ENCODE data around the gene CORO7. TPM values are rescaled to one million over a fixed set of nuclear protein-coding genes. Genes with fewer than 3 reads are reported as not detected.
A peak's percentile ranks its signal among the peaks of the same experiment; 100 is the strongest.

The CORO7 gene
- polyA plus RNA-seq, 2 of the 4 experiments (the other 2 are of a cell fraction), result 6.0 to 11.9 TPM

GRCh38 chr16:4455951-4456350 is 39.6 kb upstream of the CORO7 start (continued):
- TF ChIP-seq, protein P1, sequence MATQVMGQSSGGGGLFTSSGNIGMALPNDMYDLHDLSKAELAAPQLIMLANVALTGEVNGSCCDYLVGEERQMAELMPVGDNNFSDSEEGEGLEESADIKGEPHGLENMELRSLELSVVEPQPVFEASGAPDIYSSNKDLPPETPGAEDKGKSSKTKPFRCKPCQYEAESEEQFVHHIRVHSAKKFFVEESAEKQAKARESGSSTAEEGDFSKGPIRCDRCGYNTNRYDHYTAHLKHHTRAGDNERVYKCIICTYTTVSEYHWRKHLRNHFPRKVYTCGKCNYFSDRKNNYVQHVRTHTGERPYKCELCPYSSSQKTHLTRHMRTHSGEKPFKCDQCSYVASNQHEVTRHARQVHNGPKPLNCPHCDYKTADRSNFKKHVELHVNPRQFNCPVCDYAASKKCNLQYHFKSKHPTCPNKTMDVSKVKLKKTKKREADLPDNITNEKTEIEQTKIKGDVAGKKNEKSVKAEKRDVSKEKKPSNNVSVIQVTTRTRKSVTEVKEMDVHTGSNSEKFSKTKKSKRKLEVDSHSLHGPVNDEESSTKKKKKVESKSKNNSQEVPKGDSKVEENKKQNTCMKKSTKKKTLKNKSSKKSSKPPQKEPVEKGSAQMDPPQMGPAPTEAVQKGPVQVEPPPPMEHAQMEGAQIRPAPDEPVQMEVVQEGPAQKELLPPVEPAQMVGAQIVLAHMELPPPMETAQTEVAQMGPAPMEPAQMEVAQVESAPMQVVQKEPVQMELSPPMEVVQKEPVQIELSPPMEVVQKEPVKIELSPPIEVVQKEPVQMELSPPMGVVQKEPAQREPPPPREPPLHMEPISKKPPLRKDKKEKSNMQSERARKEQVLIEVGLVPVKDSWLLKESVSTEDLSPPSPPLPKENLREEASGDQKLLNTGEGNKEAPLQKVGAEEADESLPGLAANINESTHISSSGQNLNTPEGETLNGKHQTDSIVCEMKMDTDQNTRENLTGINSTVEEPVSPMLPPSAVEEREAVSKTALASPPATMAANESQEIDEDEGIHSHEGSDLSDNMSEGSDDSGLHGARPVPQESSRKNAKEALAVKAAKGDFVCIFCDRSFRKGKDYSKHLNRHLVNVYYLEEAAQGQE (IDR thresholded peaks at IDR 0.05), result no peak
- TF ChIP-seq HOXB13 (CRISPR knock-in tag; IDR thresholded peaks at IDR 0.05; ENCODE audit: low read depth) (no peak), EP300 (IDR thresholded peaks at IDR 0.05) (no peak), NPAS2 (CRISPR knock-in tag; IDR thresholded peaks at IDR 0.05; ENCODE audit: borderline replicate concordance) (no peak)

DNA sequence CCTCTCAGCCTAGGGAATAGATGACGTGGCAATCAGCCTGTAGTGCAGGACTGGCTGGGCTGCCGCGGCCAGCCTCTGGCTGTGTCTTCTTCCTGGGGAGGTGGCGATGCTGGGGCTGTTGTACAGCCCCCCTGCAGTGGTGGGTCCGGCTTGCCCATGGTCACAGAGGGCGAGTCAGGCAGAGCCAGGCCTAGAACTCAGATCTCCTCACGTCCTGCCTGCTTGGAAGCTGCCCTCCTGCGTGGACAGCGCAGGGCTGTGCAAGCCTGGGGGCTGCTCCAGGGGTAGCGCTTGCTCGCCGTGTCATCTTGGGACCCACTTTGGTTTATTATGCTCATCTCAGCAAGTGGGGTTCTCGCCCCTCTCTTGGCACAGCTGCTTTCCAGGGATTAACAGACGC is 38.7 kb upstream of the CORO7 start:
- FAIRE-seq (no peak), ATAC-seq (no peak; a peak in 1 of 6 replicates), DNase-seq (ENCODE audit: low read depth in 1 of 2, low spot score in 1 of 2) (no peak)
- no peak overlapping the region for H3K4me3 ChIP-seq
- H3K4me2 ChIP-seq, result no peak overlapping the region
- no peaks in the 10 kb centered on the region for H3K9me3 ChIP-seq
- WGBS (ENCODE audit: missing lambda C conversion rate), result 98% methylated on average over 11 of the region's 14 CpGs
- ChIA-PET POLR2A (no interaction called here), CTCF (interaction anchor here (0.6 to 2.5 kb wide), 4 partner anchors 9 to 52 kb away, joined by 3 to 8 read pairs (median 4); no protein-coding TSS in a partner anchor)
- no peak overlapping the region for H3K27ac ChIP-seq
- TF ChIP-seq EP300 (IDR thresholded peaks at IDR 0.05), result no peak
- TF ChIP-seq BHLHE40 (IDR thresholded peaks at IDR 0.05; ENCODE audit: low read depth, low read length), result no peak
- no peak for TF ChIP-seq CHD4 (IDR thresholded peaks at IDR 0.05; ENCODE audit: borderline replicate concordance)
- TF ChIP-seq NFE2L2 (conservative IDR thresholded peaks at IDR 0.05; ENCODE audit: low read length), result no peak
- no peak for TF ChIP-seq KDM1A (IDR thresholded peaks at IDR 0.05; ENCODE audit: low read depth)
- no peak for TF ChIP-seq RFX5 (IDR thresholded peaks at IDR 0.05)
- TF ChIP-seq POLR2AphosphoS2 (conservative IDR thresholded peaks at IDR 0.05; ENCODE audit: low read length), result no peak
- no peak for TF ChIP-seq SREBF2 (IDR thresholded peaks at IDR 0.05)
- TF ChIP-seq RNF2 (IDR thresholded peaks at IDR 0.05; ENCODE audit: borderline replicate concordance, low read depth), result no peak
- TF ChIP-seq HDAC2 (IDR thresholded peaks at IDR 0.05), result no peak
- TF ChIP-seq ZNF302 (CRISPR knock-in tag; IDR thresholded peaks at IDR 0.05), result no peak
- no peak for TF ChIP-seq EHMT2 (IDR thresholded peaks at IDR 0.05; ENCODE audit: low read depth)
- H3K4me1 ChIP-seq, result peaks cover 4% of the 10 kb centered on the region; the same call in 2 of the 3 replicates

- no peak for DNase-seq (ENCODE audit: low read depth in 1 of 2, low spot score in 1 of 2)
- Histone ChIP-seq H3K9me3 (no peaks in the 10 kb centered on the region), H3K4me3 (no peak overlapping the region), H3K27ac (no peak overlapping the region), H3K4me1 (peaks cover 4% of the 10 kb centered on the region; the same call in 2 of the 3 replicates), H3K4me2 (no peak overlapping the region)
- ATAC-seq, result no peak
- FAIRE-seq, result no peak
- TF ChIP-seq, protein P1 (IDR thresholded peaks at IDR 0.05), result peak; percentile 82
- TF ChIP-seq HES2 (IDR thresholded peaks at IDR 0.05), result no peak
- POLR2A ChIA-PET, result no interaction called here
- WGBS (ENCODE audit: missing lambda C conversion rate), result 91% methylated on average over 8 of the region's 9 CpGs
- CTCF ChIA-PET, result interaction anchor here (0.6 to 2.5 kb wide), 4 partner anchors 10 to 52 kb away, joined by 3 to 8 read pairs (median 4); no protein-coding TSS in a partner anchor
These were observed 38.2 kb upstream of the CORO7 start for GRCh38 chr16:4454623-4455022.

All from A549 (cell line).